ENCODE results near the gene KCTD10.

The KCTD10 gene, protein sequence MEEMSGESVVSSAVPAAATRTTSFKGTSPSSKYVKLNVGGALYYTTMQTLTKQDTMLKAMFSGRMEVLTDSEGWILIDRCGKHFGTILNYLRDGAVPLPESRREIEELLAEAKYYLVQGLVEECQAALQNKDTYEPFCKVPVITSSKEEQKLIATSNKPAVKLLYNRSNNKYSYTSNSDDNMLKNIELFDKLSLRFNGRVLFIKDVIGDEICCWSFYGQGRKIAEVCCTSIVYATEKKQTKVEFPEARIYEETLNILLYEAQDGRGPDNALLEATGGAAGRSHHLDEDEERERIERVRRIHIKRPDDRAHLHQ

DNA sequence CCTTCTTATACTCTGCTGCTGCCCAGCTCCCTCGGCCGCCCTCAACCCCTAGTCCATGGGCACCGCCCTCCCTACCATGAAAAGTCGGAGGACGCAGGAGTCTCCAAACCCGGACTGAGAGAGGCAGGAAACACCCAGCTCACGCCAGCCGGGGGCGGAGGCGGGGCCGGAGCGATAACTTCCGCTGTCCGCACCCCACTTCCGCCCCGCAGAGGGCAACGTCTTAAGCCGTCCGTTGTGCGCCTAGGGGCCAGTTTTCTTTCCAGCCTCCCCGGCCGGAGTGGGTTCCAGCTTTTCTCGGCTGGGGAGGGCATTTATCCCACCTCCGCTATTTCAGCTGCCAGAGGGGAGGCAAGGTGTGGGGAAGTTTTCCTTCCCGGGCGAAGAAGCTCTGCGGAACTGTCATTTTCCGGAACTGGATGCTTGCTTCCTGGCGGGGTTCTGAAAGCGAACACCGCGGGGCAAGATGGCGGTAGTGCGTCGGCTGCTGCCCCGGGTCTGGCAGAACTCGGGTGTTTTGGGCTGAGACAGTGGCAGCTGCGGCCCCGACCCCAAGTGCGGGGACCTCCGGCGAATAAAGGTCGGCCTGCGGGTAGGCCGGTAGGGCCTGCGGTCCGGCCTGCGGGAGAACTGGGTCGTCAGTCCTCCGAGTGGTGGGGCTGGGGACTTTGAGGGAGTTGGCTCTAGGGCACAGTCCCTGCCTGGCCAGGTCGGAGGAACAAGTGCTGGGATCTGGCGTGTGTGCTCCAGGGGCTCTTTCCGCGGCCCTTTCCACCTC is at the start of gene KCTD10, which contains the start of gene UBE3B:
Gene KCTD10, minus strand, starts transcription at position 116 of the 778 bp plus-strand sequence. Its CDS starts 38 bp downstream, at position 78.
Gene UBE3B, plus strand, starts transcription at position 450 of the 778 bp plus-strand sequence. CDS start 5,918 bp downstream, outside the sequence.
- DNase-seq, result peak; percentile 63

DNA sequence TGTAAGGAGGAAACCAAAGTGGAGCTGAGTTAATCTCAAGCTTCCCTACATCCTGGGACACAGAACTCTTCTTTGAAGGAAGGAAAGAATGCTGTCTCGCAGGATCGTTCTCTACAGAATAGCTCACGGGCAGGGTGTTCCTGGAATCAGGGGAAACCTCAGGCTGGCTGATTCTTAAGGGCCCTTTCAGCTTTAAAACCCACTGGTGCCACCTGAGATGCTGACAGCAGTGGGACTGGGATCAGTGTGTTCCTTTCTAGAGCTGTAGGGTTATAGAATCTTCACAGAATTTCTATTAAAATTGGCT is 48.1 kb upstream of the KCTD10 start:
- no peak for DNase-seq

GRCh38 chr12:109524466-109525278 is 47.6 kb upstream of the KCTD10 start:
- DNase-seq, result no peak

DNA sequence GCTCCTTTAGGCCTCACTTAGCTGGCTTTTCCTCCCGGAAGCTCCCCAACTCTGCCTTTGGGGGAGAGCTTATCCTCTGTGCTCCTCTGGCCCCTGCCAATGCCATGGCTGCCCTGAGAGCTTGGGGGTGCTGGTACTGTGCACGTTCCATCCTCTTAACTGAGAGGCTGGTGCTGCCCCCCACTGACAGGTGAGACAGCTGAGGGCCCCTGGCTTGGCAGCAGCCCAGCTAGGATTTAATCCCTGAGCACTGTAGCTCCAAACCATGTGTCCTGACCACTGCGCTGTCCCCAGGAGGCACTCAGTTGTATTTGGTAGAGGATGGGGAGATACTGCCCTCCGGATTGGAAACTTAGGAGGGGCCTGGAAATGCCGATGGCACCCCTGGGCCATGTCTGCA is 46.4 kb upstream of the KCTD10 start:
- no peak for DNase-seq

- peak; percentile 25 for DNase-seq
Observed at GRCh38 chr12:109523071-109523470, 46.0 kb upstream of the KCTD10 start.

GRCh38 chr12:109521831-109522230 is 44.7 kb upstream of the KCTD10 start:
- DNase-seq, result no peak

DNA sequence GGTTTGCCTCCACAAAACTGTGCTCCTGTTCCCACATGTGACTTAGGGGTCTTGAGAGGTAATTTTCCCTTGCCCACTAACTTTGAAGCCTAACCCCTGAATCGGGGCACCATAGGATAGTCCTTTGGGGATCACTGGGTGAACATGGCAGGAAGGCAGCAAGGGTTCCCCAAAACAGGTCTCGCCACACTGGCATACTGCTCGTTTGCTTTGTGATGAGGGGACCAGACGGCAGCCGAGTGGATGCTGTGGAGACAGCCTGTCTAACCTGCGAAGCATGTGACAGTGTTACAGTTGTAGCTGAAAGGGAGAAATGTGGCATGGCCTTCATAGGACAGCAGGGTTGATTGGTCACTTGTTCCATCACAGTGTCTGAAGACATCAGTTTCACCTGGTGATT is 42.7 kb upstream of the KCTD10 start:
- no peak for DNase-seq

- peak; percentile 40 for DNase-seq
Observed at GRCh38 chr12:109518820-109519665, 41.9 kb upstream of the KCTD10 start.

DNA sequence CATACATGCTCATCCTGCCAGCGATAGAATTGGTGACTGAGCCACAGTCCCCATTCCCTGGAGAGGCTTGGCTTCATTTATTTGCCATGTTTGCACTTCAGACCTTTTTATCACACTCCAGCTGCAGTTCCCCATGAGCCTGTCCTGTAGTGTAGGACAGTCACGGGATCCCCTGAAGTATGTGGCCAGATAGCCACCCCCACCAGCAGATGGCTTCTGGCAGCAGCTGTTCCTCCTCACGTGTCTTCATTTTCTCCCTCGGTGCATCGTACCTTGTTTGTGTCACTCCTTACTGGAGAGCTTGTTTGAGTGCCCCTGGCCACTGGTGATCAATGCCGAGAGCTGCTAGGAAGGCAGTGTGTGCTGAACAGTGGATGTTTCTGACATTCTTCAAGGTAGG is 40.5 kb upstream of the KCTD10 start:
- peak; percentile 24 for DNase-seq

GRCh38 chr12:109513977-109514376 is 36.9 kb upstream of the KCTD10 start:
- peak; percentile 72 for DNase-seq

- DNase-seq, result peak; percentile 56
Observed at GRCh38 chr12:109513051-109513450, 36.0 kb upstream of the KCTD10 start.

- peak; percentile 87 for DNase-seq
Observed at GRCh38 chr12:109512608-109513007, 35.5 kb upstream of the KCTD10 start.

GRCh38 chr12:109510196-109510595 is 33.1 kb upstream of the KCTD10 start:
- peak; percentile 92 for DNase-seq

DNA sequence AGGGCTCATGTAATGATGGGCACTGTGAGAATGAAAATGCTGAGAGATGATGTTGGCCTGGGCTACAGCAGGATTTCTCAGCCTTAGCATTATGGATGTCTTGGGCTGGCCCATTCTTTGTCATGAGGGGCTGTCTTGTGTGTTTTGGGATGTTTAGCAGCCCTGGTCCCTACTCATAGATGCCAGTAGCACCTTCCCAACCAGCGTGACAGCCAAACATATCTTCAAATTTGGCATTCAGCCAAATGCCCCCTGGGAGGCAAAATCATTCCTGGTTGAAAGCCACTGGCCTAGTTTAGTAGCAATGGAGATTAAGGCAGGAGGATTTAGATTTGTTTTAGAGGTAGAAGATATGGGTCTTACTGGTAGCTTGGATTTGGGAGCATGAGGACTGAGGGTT is 27.0 kb upstream of the KCTD10 start:
- peak; percentile 23 for DNase-seq

DNA sequence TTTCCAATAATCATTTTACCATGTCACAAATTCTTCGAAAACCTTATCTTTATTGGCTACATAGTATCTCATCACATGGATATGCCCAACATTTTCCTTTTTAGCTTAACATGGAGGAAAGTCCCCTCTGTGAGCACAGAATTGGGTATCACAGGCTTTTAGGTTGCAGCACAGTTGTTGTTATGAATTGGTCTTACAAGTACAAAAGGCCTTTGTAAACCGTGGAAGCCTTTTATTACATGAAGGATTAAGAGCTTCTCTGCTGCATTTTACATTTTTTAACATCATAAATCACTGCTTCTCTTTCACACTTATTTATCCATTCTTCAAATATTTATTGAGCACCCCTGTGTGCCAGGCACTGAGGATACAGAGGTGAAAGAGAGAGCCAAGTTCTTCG is 26.5 kb upstream of the KCTD10 start:
- no peak for DNase-seq

DNA sequence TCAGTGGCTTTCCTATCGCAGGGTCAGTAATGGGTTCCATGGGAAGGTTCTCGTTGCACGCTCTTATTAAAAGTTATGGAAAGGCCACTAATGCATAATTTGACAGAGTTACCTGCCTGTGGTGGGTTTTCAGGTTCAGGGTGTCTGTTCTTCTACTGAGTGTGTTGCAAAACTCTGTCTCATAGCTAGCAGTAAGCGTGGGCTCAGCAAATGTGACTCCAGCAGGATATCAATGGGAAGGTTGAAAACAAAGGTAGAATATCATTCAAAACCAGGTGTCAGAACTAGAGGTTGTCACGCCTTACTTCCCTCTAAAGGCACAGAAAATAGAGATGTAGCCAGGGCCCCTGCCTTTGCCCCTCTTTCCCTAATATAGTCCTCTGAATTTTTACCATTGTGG is 25.2 kb upstream of the KCTD10 start:
- DNase-seq, result no peak

DNA sequence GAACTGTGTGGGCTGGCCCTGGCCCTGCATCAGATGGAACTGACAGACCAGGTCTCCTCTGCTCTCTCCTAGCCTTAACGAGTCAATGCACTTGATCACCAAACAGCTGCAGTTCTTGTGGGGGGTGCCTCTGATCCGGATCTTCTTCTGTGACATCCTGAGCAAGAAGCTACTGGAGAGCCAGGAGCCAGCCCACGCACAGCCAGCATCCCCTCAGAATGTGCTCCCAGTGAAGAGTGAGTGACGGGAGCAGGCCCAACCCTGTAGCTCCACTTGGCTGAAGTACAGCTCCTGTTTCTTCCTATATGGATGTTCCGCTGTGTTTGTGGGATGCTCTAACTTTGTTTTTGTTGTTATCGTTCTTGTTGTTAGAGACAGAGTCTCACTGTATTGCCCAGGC is 24.2 kb upstream of the KCTD10 start:
- DNase-seq, result no peak

GRCh38 chr12:109500406-109501185 is 23.5 kb upstream of the KCTD10 start:
- no peak for DNase-seq

- DNase-seq, result no peak
Observed at GRCh38 chr12:109497675-109498074, 20.6 kb upstream of the KCTD10 start.

- DNase-seq, result no peak
Observed at GRCh38 chr12:109496306-109496705, 19.2 kb upstream of the KCTD10 start.

GRCh38 chr12:109495012-109495411 is 17.9 kb upstream of the KCTD10 start:
- DNase-seq, result no peak

Measured in DMS79 (cell line).